Nephron progenitor cell (in vitro differentiated cells): Measurements from ENCODE around the gene ATP9A.

ENCODE experiments used
- DNase-seq: peaks from one replicate; pipeline ENCODE4 v3.0.0; 2021
- H3K27ac Mint-ChIP-seq: 2 replicates; pipeline ENCODE4 v1.8.0; 2021; ENCODE audit warnings: mild to moderate bottlenecking, moderate library complexity, mixed read lengths
- H3K27me3 Mint-ChIP-seq: 2 replicates; pipeline ENCODE4 v1.8.0; 2021; ENCODE audit warnings: mild to moderate bottlenecking, low read depth, mixed read lengths; ENCODE audit not compliant: poor library complexity
- H3K36me3 Mint-ChIP-seq: 2 replicates; pipeline ENCODE4 v1.8.0; 2021; ENCODE audit warnings: low read depth, mixed read lengths
- H3K4me1 Mint-ChIP-seq: 2 replicates; pipeline ENCODE4 v1.8.0; 2021; ENCODE audit warnings: mixed read lengths
- H3K4me3 Mint-ChIP-seq: 2 replicates; pipeline ENCODE4 v1.8.0; 2021; ENCODE audit warnings: mild to moderate bottlenecking, moderate library complexity, mixed read lengths
- H3K9me3 Mint-ChIP-seq: 2 replicates; pipeline ENCODE4 v1.8.0; 2021; ENCODE audit warnings: mild to moderate bottlenecking, moderate library complexity, mixed read lengths
- TF ChIP-seq, protein P1 (sequence below): fragments of 200-600 bp; sonication (generic); IDR thresholded peaks from 2 replicates; pipeline ENCODE4 v1.5.0; 2021; ENCODE audit warnings: antibody characterized with exemption

The ATP9A gene

GRCh38 chr20:51549474-51549873, 218.7 kb downstream of the ATP9A start:
- Mint-ChIP-seq H3K9me3 (peaks cover 5% of the 10 kb centered on the region), H3K4me1 (no peaks in the 10 kb centered on the region), H3K36me3 (no peaks in the 10 kb centered on the region), H3K4me3 (no peak overlapping the region), H3K27ac (no peak overlapping the region), H3K27me3 (peaks cover 64% of the 10 kb centered on the region)
- no peak for DNase-seq
- TF ChIP-seq, protein P1, sequence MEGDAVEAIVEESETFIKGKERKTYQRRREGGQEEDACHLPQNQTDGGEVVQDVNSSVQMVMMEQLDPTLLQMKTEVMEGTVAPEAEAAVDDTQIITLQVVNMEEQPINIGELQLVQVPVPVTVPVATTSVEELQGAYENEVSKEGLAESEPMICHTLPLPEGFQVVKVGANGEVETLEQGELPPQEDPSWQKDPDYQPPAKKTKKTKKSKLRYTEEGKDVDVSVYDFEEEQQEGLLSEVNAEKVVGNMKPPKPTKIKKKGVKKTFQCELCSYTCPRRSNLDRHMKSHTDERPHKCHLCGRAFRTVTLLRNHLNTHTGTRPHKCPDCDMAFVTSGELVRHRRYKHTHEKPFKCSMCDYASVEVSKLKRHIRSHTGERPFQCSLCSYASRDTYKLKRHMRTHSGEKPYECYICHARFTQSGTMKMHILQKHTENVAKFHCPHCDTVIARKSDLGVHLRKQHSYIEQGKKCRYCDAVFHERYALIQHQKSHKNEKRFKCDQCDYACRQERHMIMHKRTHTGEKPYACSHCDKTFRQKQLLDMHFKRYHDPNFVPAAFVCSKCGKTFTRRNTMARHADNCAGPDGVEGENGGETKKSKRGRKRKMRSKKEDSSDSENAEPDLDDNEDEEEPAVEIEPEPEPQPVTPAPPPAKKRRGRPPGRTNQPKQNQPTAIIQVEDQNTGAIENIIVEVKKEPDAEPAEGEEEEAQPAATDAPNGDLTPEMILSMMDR: no peak

GRCh38 chr20:51547951-51548350, 220.2 kb downstream of the ATP9A start:
- Mint-ChIP-seq H3K27ac (no peak overlapping the region), H3K27me3 (peaks cover 76% of the 10 kb centered on the region)
- DNase-seq: no peak

More at GRCh38 chr20:51547951-51548350, 220.2 kb downstream of the ATP9A start:
- TF ChIP-seq, protein P1: no peak
- no peak overlapping the region for H3K4me3 Mint-ChIP-seq
- no peaks in the 10 kb centered on the region for H3K36me3 Mint-ChIP-seq
- H3K9me3 Mint-ChIP-seq: peaks cover 5% of the 10 kb centered on the region
- H3K4me1 Mint-ChIP-seq: peaks cover 7% of the 10 kb centered on the region
